Measurements from ENCODE around the gene MAGEB1. TPM values are rescaled to one million over a fixed set of nuclear protein-coding genes. Genes with fewer than 3 reads are reported as not detected.
A peak's percentile ranks its signal among the peaks of the same experiment; 100 is the strongest.

The MAGEB1 gene
- total and polyA plus RNA-seq, 2 experiments from 2014 or later: 0.15 TPM; not detected in 1

- TF ChIP-seq REST (IDR thresholded peaks at IDR 0.05; ENCODE audit: unreplicated experiment) (no peak), CTCF (conservative IDR thresholded peaks at IDR 0.05; ENCODE audit: low read depth in 2 of 2) (no peak), ZNF114 (CRISPR knock-in tag; IDR thresholded peaks at IDR 0.05) (no peak), NANOG (IDR thresholded peaks at IDR 0.05; ENCODE audit: borderline replicate concordance) (no peak), CREB1 (CRISPR knock-in tag; IDR thresholded peaks at IDR 0.05; ENCODE audit: low read depth) (no peak), ETS1 (IDR thresholded peaks at IDR 0.05) (no peak), EZH2phosphoT487 (IDR thresholded peaks at IDR 0.05; ENCODE audit: unreplicated experiment) (no peak), POLR2AphosphoS5 (IDR thresholded peaks at IDR 0.05; ENCODE audit: low read depth) (no peak)
These were observed 22.4 kb upstream of the MAGEB1 start (continued) for GRCh38 chrX:30224536-30224935.

GRCh38 chrX:30228526-30228925 is 18.4 kb upstream of the MAGEB1 start:
- H3K4me2 ChIP-seq: no peak overlapping the region; the same call in 1 of the 2 replicates
- H3K4me3 ChIP-seq: no peak overlapping the region
- ATAC-seq (peak; percentile 76), DNase-seq (ENCODE audit: low spot score) (peak; percentile 59)
- Mint-ChIP-seq H3K4me1 (peaks cover 12% of the 10 kb centered on the region; the same call in 2 of the 3 replicates), H3K4me3 (no peak overlapping the region), H3K36me3 (ENCODE audit: low read depth) (no peaks in the 10 kb centered on the region), H3K9me3 (no peaks in the 10 kb centered on the region), H3K27me3 (ENCODE audit: insufficient read depth, low read depth, poor library complexity) (peaks cover 2% of the 10 kb centered on the region), H3K27ac (no peak overlapping the region)
- no peaks in the 10 kb centered on the region for H4K20me1 ChIP-seq (replicated peaks; ENCODE audit: insufficient read depth)
- no peak overlapping the region for H2AFZ ChIP-seq
- peaks cover 2% of the 10 kb centered on the region; the same call in 1 of the 2 replicates for H3K4me1 ChIP-seq (ENCODE audit: insufficient read depth)
- no peaks in the 10 kb centered on the region for H3F3A ChIP-seq (replicated peaks; ENCODE audit: low read depth)
- no peaks in the 10 kb centered on the region for H3K36me3 ChIP-seq (ENCODE audit: insufficient read depth)
- H3K27me3 ChIP-seq (ENCODE audit: insufficient read depth): no peaks in the 10 kb centered on the region
- no peaks in the 10 kb centered on the region for H3K9me2 ChIP-seq (ENCODE audit: insufficient read depth)
- no peaks in the 10 kb centered on the region for H3K79me2 ChIP-seq (replicated peaks; ENCODE audit: insufficient read depth)
- no peak overlapping the region for H3K27ac ChIP-seq (ENCODE audit: low read depth)
- TF ChIP-seq ZNF462 (CRISPR knock-in tag; IDR thresholded peaks at IDR 0.05): no peak
- TF ChIP-seq REST (IDR thresholded peaks at IDR 0.05; ENCODE audit: unreplicated experiment): no peak

All from GM23338 (cell line).